A549 (cell line): ENCODE results near the gene ATP2A3.

Experiments
- KDM1A ChIP-seq: fragments of 200-600 bp; sonication (generic); IDR thresholded peaks from 2 replicates; pipeline ENCODE4 v1.6.1; 2016; ENCODE audit warnings: low read depth, mild to moderate bottlenecking
- ZFP36 ChIP-seq: fragments of 450-650 bp; IDR thresholded peaks from 2 replicates; pipeline ENCODE4 v1.6.1; 2014; ENCODE audit warnings: borderline replicate concordance; ENCODE audit not compliant: partially characterized antibody
- TF ChIP-seq, protein P1 (sequence below): fragments of >200 bp; sonication (Bioruptor Twin); formaldehyde crosslinking; IDR thresholded peaks from 3 replicates; pipeline ENCODE4 v1.5.1; 2016

- TF ChIP-seq KDM1A, result no peak
- no peak for TF ChIP-seq ZFP36
- TF ChIP-seq, protein P1, sequence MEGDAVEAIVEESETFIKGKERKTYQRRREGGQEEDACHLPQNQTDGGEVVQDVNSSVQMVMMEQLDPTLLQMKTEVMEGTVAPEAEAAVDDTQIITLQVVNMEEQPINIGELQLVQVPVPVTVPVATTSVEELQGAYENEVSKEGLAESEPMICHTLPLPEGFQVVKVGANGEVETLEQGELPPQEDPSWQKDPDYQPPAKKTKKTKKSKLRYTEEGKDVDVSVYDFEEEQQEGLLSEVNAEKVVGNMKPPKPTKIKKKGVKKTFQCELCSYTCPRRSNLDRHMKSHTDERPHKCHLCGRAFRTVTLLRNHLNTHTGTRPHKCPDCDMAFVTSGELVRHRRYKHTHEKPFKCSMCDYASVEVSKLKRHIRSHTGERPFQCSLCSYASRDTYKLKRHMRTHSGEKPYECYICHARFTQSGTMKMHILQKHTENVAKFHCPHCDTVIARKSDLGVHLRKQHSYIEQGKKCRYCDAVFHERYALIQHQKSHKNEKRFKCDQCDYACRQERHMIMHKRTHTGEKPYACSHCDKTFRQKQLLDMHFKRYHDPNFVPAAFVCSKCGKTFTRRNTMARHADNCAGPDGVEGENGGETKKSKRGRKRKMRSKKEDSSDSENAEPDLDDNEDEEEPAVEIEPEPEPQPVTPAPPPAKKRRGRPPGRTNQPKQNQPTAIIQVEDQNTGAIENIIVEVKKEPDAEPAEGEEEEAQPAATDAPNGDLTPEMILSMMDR, result no peak
These were observed 43.3 kb upstream of the ATP2A3 start for GRCh38 chr17:4007346-4008081.
